Measurements from ENCODE around the gene DNAJC7. TPM values are rescaled to one million over a fixed set of nuclear protein-coding genes. Genes with fewer than 3 reads are reported as not detected.

Gene DNAJC7
- total RNA-seq, 2 donors from 2014 or later = 82.7 to 103 TPM

GRCh38 chr17:42000413-42001133 lies 16.7 kb downstream of the DNAJC7 start:
- TF ChIP-seq, protein P1, sequence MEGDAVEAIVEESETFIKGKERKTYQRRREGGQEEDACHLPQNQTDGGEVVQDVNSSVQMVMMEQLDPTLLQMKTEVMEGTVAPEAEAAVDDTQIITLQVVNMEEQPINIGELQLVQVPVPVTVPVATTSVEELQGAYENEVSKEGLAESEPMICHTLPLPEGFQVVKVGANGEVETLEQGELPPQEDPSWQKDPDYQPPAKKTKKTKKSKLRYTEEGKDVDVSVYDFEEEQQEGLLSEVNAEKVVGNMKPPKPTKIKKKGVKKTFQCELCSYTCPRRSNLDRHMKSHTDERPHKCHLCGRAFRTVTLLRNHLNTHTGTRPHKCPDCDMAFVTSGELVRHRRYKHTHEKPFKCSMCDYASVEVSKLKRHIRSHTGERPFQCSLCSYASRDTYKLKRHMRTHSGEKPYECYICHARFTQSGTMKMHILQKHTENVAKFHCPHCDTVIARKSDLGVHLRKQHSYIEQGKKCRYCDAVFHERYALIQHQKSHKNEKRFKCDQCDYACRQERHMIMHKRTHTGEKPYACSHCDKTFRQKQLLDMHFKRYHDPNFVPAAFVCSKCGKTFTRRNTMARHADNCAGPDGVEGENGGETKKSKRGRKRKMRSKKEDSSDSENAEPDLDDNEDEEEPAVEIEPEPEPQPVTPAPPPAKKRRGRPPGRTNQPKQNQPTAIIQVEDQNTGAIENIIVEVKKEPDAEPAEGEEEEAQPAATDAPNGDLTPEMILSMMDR (IDR thresholded peaks at IDR 0.05) = no peak
- peaks cover 14% of the 10 kb centered on the region for H3K36me3 ChIP-seq
- DNase-seq = no peak
- H3K4me1 ChIP-seq = peaks cover 11% of the 10 kb centered on the region
- H3K9ac ChIP-seq (ENCODE audit: low read depth in 2 of 2, low read length in 2 of 2) = peak overlapping the region in 1 of 2 donors; percentile 7
- H3K27me3 ChIP-seq = no peaks in the 10 kb centered on the region
- H3K9me3 ChIP-seq = no peaks in the 10 kb centered on the region
- H3K4me3 ChIP-seq = no peak overlapping the region
- intact Hi-C loops (cut with DNase I) = no loop called here
- peak overlapping the region; percentile 63 for H3K27ac ChIP-seq

DNA sequence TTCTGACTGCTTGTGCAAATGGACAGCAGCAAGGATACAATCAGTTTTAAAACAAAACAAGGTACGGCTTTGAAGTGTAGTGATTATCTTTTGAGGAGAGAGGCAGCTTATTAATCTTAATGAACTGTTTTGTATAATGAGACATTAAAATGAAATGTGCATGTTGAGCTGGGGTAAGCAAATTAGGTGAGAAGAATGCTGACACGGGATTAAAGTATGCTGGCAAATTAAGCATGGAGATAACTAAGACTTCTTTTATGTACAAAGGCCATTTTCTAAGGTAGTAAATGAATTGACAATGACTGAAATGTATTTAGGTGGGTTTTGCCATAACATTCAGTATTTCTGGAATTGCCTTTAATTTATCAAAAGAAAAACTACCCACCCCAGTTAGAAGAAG lies 18.7 kb downstream of the DNAJC7 start:
- Histone ChIP-seq H3K27me3 (no peaks in the 10 kb centered on the region), H3K4me1 (peaks cover 10% of the 10 kb centered on the region), H3K36me3 (peaks cover 16% of the 10 kb centered on the region), H3K9ac (ENCODE audit: low read depth in 2 of 2, low read length in 2 of 2) (no peak overlapping the region), H3K9me3 (no peaks in the 10 kb centered on the region), H3K4me3 (no peak overlapping the region), H3K27ac (no peak overlapping the region)
- intact Hi-C loops (cut with DNase I) = no loop called here
- TF ChIP-seq, protein P1 (IDR thresholded peaks at IDR 0.05) = no peak
- no peak for DNase-seq

- no peaks in the 10 kb centered on the region for H3K27me3 ChIP-seq
These were observed 20.4 kb downstream of the DNAJC7 start for GRCh38 chr17:41996855-41997164.

GRCh38 chr17:41992576-41992975 lies 24.7 kb downstream of the DNAJC7 start:
- Histone ChIP-seq H3K9ac (ENCODE audit: low read depth in 2 of 2, low read length in 2 of 2) (no peak overlapping the region), H3K36me3 (peaks cover 37% of the 10 kb centered on the region), H3K27ac (peak overlapping the region; percentile 65), H3K9me3 (no peaks in the 10 kb centered on the region), H3K4me1 (no peaks in the 10 kb centered on the region), H3K4me3 (no peak overlapping the region), H3K27me3 (no peaks in the 10 kb centered on the region)
- DNase-seq = no peak
- intact Hi-C loops (cut with DNase I) = no loop called here
- TF ChIP-seq, protein P1 (IDR thresholded peaks at IDR 0.05) = no peak

More at GRCh38 chr17:41996855-41997164, 20.4 kb downstream of the DNAJC7 start:
- Histone ChIP-seq H3K9ac (ENCODE audit: low read depth in 2 of 2, low read length in 2 of 2) (no peak overlapping the region), H3K9me3 (no peaks in the 10 kb centered on the region), H3K4me3 (no peak overlapping the region), H3K27ac (no peak overlapping the region), H3K4me1 (no peaks in the 10 kb centered on the region), H3K36me3 (peaks cover 29% of the 10 kb centered on the region)
- intact Hi-C loops (cut with DNase I) = no loop called here
- TF ChIP-seq, protein P1 (IDR thresholded peaks at IDR 0.05) = no peak
- no peak for DNase-seq

DNA sequence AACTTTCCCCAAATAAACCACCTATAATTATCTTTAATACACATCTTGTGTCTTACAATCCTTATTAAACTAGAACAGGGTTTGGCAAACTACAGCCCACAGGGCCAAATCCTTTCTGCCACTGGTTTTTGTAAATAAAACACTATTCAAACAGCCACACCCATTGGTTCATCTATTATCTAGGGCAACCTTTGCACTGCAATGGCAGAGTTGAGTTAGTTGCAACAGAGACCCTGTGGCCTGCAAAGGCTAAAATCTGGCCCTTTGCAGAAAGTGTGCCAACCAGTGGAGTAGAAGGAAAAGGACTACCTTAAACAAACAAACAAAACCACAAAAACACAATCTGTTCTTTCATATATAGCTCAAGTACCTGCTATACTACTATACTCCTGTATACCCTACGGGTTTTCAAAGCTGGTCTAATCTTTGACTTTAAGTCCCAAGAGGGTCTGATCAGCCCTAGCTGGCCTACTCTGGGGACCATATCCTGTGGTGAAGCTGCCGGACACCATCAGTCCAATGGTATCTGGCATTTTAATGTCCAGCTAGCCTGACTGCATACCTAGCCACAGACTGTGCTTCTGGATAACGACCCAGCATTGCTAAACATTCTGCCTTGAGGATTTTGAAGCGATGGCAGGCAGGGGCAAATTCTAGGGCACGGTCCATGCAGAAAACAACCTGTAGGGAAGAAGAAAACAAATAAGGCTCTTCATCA lies 27.4 kb downstream of the DNAJC7 start:
- H3K36me3 ChIP-seq = peaks cover 26% of the 10 kb centered on the region
- no peaks in the 10 kb centered on the region for H3K9me3 ChIP-seq
- TF ChIP-seq, protein P1 (IDR thresholded peaks at IDR 0.05) = no peak
- H3K9ac ChIP-seq (ENCODE audit: low read depth in 2 of 2, low read length in 2 of 2) = no peak overlapping the region
- H3K27me3 ChIP-seq = no peaks in the 10 kb centered on the region
- H3K27ac ChIP-seq = peak overlapping the region; percentile 65
- DNase-seq = peak; percentile 56
- intact Hi-C loops (cut with DNase I) = no loop called here
- H3K4me1 ChIP-seq = no peaks in the 10 kb centered on the region
- H3K4me3 ChIP-seq = no peak overlapping the region

Measured in colonic mucosa (tissue), 4 donors.